ENCODE data around the gene ERAS. TPM values are rescaled to one million over a fixed set of nuclear protein-coding genes. Genes with fewer than 3 reads are reported as not detected.

ERAS gene
- total and polyA plus RNA-seq, 2 of the 13 experiments (the other 11 are each of a cell fraction or from before 2014, with no cell fraction given): 0.21 to 0.22 TPM

GRCh38 chrX:48823053-48823452 is 3.3 kb upstream of the ERAS start:
- in situ Hi-C loops (cut with HindIII; ENCODE audit: extremely low pct_ligation_motif_present, low pct_unique_long_range_greater_than_20kb) (no loop called here), intact Hi-C loops (cut with micrococcal nuclease; ENCODE audit: unreplicated experiment) (no loop called here)
- CTCF ChIA-PET (ENCODE audit: low intra/inter-chr PET ratio, low total read pairs): no interaction called here
- no peak overlapping the region for H3K27ac ChIP-seq (ENCODE audit: extremely low read length, insufficient read depth, low read length)
- no peak for ATAC-seq
- no peaks in the 10 kb centered on the region for H3K4me1 ChIP-seq (ENCODE audit: insufficient read depth, low read length)
- H3K9me3 ChIP-seq (ENCODE audit: low read length): no peaks in the 10 kb centered on the region
- H2AFZ ChIP-seq (ENCODE audit: low read length): no peak overlapping the region
- BruUV-seq (replicated peaks): TSS peak; percentile 68
- WGBS (ENCODE audit: low lambda C conversion rate): no CpG with 5 or more reads among the region's 6 CpGs
- no peak overlapping the region for H3K9ac ChIP-seq (ENCODE audit: insufficient read depth, low read depth, low read length)
- no peaks in the 10 kb centered on the region for H4K20me1 ChIP-seq (ENCODE audit: insufficient read depth, low read length)
- no peak for FAIRE-seq
- H3K4me3 ChIP-seq (replicated peaks in 1 of 3; ENCODE audit: insufficient read depth in 1 of 3, low read depth in 2 of 3, low read length in 3 of 3): no peak overlapping the region
- TF ChIP-seq ZNF207 (IDR thresholded peaks at IDR 0.05; ENCODE audit: borderline replicate concordance) (no peak), PLRG1 (conservative IDR thresholded peaks at IDR 0.05) (no peak), RBFOX2 (IDR thresholded peaks at IDR 0.05; ENCODE audit: low read depth, low read length) (no peak), DNMT3B (CRISPR knock-in tag; conservative IDR thresholded peaks at IDR 0.05) (no peak), FOXK1 (CRISPR knock-in tag; IDR thresholded peaks at IDR 0.05; ENCODE audit: borderline replicate concordance, low read depth) (no peak)
- H3K79me2 ChIP-seq (ENCODE audit: insufficient read depth, low read length): no peaks in the 10 kb centered on the region
- no peak for DNase-seq (ENCODE audit: low spot score)
- H3K4me2 ChIP-seq (ENCODE audit: low read depth, low read length): no peak overlapping the region
- H3K27me3 ChIP-seq (ENCODE audit: control insufficient read depth in 1 of 2, insufficient read depth in 2 of 2, low read length in 2 of 2): no peaks in the 10 kb centered on the region
- POLR2A ChIA-PET: no interaction called here
- peaks cover 0 to 12% of the 10 kb centered on the region in 2 experiments; a peak in 2 of 5 replicates for H3K36me3 ChIP-seq (replicated peaks in 1 of 2; ENCODE audit: control insufficient read depth in 1 of 2, insufficient read depth in 2 of 2, low read length in 2 of 2)

- ATAC-seq (no peak), DNase-seq (ENCODE audit: low spot score) (no peak), FAIRE-seq (no peak)
- Histone ChIP-seq H4K20me1 (ENCODE audit: insufficient read depth, low read length) (no peaks in the 10 kb centered on the region), H3K9ac (ENCODE audit: insufficient read depth, low read depth, low read length) (no peak overlapping the region), H3K4me2 (ENCODE audit: low read depth, low read length) (no peak overlapping the region), H3K36me3 (replicated peaks in 1 of 2; ENCODE audit: control insufficient read depth in 1 of 2, insufficient read depth in 2 of 2, low read length in 2 of 2) (peaks cover 0 to 8% of the 10 kb centered on the region in 2 experiments; a peak in 2 of 5 replicates), H3K9me3 (ENCODE audit: low read length) (no peaks in the 10 kb centered on the region), H3K4me1 (ENCODE audit: insufficient read depth, low read length) (no peaks in the 10 kb centered on the region), H3K4me3 (replicated peaks in 1 of 3; ENCODE audit: insufficient read depth in 1 of 3, low read depth in 2 of 3, low read length in 3 of 3) (no peak overlapping the region), H3K27ac (ENCODE audit: extremely low read length, insufficient read depth, low read length) (no peak overlapping the region), H3K79me2 (ENCODE audit: insufficient read depth, low read length) (no peaks in the 10 kb centered on the region), H2AFZ (ENCODE audit: low read length) (no peak overlapping the region), H3K27me3 (ENCODE audit: control insufficient read depth in 1 of 2, insufficient read depth in 2 of 2, low read length in 2 of 2) (no peaks in the 10 kb centered on the region)
- intact Hi-C loops (cut with micrococcal nuclease; ENCODE audit: unreplicated experiment): no loop called here
- BruUV-seq (replicated peaks): no TSS peak
- ChIA-PET CTCF (ENCODE audit: low intra/inter-chr PET ratio, low total read pairs) (no interaction called here), POLR2A (no interaction called here)
- TF ChIP-seq NCOA2 (CRISPR knock-in tag; IDR thresholded peaks at IDR 0.05): no peak
- no CpG with 5 or more reads among the region's 8 CpGs for WGBS (ENCODE audit: low lambda C conversion rate)
- in situ Hi-C loops (cut with HindIII; ENCODE audit: extremely low pct_ligation_motif_present, low pct_unique_long_range_greater_than_20kb): no loop called here
These were observed 2.2 kb upstream of the ERAS start for GRCh38 chrX:48824066-48824465.

Measured in HepG2 (cell line).